SU-DHL-6 (cell line): Measurements from ENCODE around the gene OR2V1.

ENCODE experiments used
- EZH2phosphoT487 ChIP-seq: fragments of 200-600 bp; sonication (generic), shearing (Covaris generic); conservative IDR thresholded peaks from 2 replicates; pipeline ENCODE4 v1.6.1; 2018; ENCODE audit warnings: mild to moderate bottlenecking, antibody characterized with exemption, low read length, moderate library complexity, mixed read lengths
- TF ChIP-seq, protein P1 (sequence below): fragments of 200-600 bp; sonication (generic); IDR thresholded peaks from one replicate; pipeline ENCODE4 v1.5.1; 2017; ENCODE audit warnings: antibody characterized with exemption, mild to moderate bottlenecking, low read length, moderate library complexity; ENCODE audit not compliant: insufficient read depth, poor library complexity, severe bottlenecking

GRCh38 chr5:181127907-181128626 lies 2.9 kb downstream of the OR2V1 start:
- TF ChIP-seq, protein P1, sequence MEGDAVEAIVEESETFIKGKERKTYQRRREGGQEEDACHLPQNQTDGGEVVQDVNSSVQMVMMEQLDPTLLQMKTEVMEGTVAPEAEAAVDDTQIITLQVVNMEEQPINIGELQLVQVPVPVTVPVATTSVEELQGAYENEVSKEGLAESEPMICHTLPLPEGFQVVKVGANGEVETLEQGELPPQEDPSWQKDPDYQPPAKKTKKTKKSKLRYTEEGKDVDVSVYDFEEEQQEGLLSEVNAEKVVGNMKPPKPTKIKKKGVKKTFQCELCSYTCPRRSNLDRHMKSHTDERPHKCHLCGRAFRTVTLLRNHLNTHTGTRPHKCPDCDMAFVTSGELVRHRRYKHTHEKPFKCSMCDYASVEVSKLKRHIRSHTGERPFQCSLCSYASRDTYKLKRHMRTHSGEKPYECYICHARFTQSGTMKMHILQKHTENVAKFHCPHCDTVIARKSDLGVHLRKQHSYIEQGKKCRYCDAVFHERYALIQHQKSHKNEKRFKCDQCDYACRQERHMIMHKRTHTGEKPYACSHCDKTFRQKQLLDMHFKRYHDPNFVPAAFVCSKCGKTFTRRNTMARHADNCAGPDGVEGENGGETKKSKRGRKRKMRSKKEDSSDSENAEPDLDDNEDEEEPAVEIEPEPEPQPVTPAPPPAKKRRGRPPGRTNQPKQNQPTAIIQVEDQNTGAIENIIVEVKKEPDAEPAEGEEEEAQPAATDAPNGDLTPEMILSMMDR = no peak
- TF ChIP-seq EZH2phosphoT487 = no peak
